Caco-2 (cell line): Measurements from ENCODE around the gene RAB11FIP4. TPM values are rescaled to one million over a fixed set of nuclear protein-coding genes. Genes with fewer than 3 reads are reported as not detected.

ENCODE experiments used
- BruUV-seq: library from RNA; stranded (reverse); fragments of 400-500 nt; replicated peaks from 2 replicates; lab custom pipeline; 2021; lab: Mats Ljungman, UMichigan
- CTCF ChIA-PET: fragments of 300-600 bp; sonication (Branson Sonifier 250); formaldehyde crosslinking; loops from one replicate; lab custom pipeline; 2022; ENCODE audit warnings: antibody characterized with exemption; lab: Charles Lee
- POLR2A ChIA-PET: fragments of 300-600 bp; sonication (Branson Sonifier 250); formaldehyde crosslinking; loops from one replicate; lab custom pipeline; 2022; ENCODE audit warnings: antibody characterized with exemption; lab: Charles Lee
- DNase-seq, 2 experiments: peaks; one replicate each; pipeline versions ENCODE4 v3.0.0 to v3.0.0-alpha.2; 2020 to 2022
- H3K27me3 ChIP-seq: replicated peaks from 2 replicates; pipeline ENCODE4 v1.6.0; 2011; ENCODE audit warnings: low read length; ENCODE audit not compliant: control insufficient read depth, insufficient read depth
- H3K36me3 ChIP-seq: 2 replicates; pipeline ENCODE4 v1.5.1; 2011; ENCODE audit warnings: low read length; ENCODE audit not compliant: control insufficient read depth, insufficient read depth
- H3K4me1 ChIP-seq: fragments of 250-450 bp; sonication (Bioruptor Pico); 2 replicates; pipeline ENCODE4 v1.5.1; 2020; ENCODE audit warnings: mild to moderate bottlenecking
- H3K4me3 ChIP-seq: 2 replicates; pipeline ENCODE4 v1.5.1; 2011; ENCODE audit warnings: low read depth, mild to moderate bottlenecking, control low read depth, low read length
- H3K9me3 ChIP-seq: fragments of 250-450 bp; sonication (Bioruptor Pico); 2 replicates; pipeline ENCODE4 v1.5.1; 2020; ENCODE audit warnings: mild to moderate bottlenecking, moderate library complexity
- H3K27ac Mint-ChIP-seq: one replicate; pipeline ENCODE4 v1.8.0; 2022; ENCODE audit warnings: mixed read lengths; ENCODE audit not compliant: unreplicated experiment
- H3K27me3 Mint-ChIP-seq: one replicate; pipeline ENCODE4 v1.8.0; 2022; ENCODE audit warnings: mixed read lengths; ENCODE audit not compliant: insufficient read depth, unreplicated experiment
- H3K36me3 Mint-ChIP-seq: one replicate; pipeline ENCODE4 v1.8.0; 2022; ENCODE audit warnings: mild to moderate bottlenecking, mixed read lengths; ENCODE audit not compliant: insufficient read depth, unreplicated experiment
- H3K4me1 Mint-ChIP-seq: one replicate; pipeline ENCODE4 v1.8.0; 2022; ENCODE audit warnings: low read depth, mixed read lengths; ENCODE audit not compliant: unreplicated experiment
- H3K4me3 Mint-ChIP-seq: one replicate; pipeline ENCODE4 v1.8.0; 2022; ENCODE audit warnings: mild to moderate bottlenecking, moderate library complexity, mixed read lengths; ENCODE audit not compliant: unreplicated experiment
- H3K9me3 Mint-ChIP-seq: one replicate; pipeline ENCODE4 v1.8.0; 2022; ENCODE audit warnings: mixed read lengths; ENCODE audit not compliant: unreplicated experiment
- intact Hi-C: fragments of 100-400 bp; cut with micrococcal nuclease; formaldehyde crosslinking; loops from one replicate; pipeline ENCODE4 v1.10.0; 2022; ENCODE audit not compliant: unreplicated experiment
- total RNA-seq: library from RNA; stranded (reverse); gene quantifications from 2 replicates; pipeline ENCODE4 v1.2.3, GENCODE V29; 2022
- TF ChIP-seq, protein P1 (sequence below), 2 experiments: fragments of 200-600 bp in 1 of 2; IDR thresholded peaks; 1 replicate in 1 of 2; 2 replicates in 1 of 2; pipeline versions ENCODE4 v1.5.1 to v1.8.0; 2011 to 2022; ENCODE audit warnings: antibody characterized with exemption in 1 of 2, control low read depth in 1 of 2, inconsistent platforms in 1 of 2, low read depth in 1 of 2, low read length in 1 of 2, mild to moderate bottlenecking in 1 of 2, moderate library complexity in 1 of 2; ENCODE audit not compliant: insufficient read depth in 1 of 2, severe bottlenecking in 1 of 2, unreplicated experiment in 1 of 2

Gene RAB11FIP4
- total RNA-seq, 1 experiment from 2014 or later: 90.3 TPM

GRCh38 chr17:31424944-31425281, 33.4 kb downstream of the RAB11FIP4 start:
- Histone ChIP-seq H3K4me3 (no peak overlapping the region), H3K36me3 (no peaks in the 10 kb centered on the region), H3K4me1 (peaks cover 13% of the 10 kb centered on the region), H3K9me3 (no peaks in the 10 kb centered on the region), H3K27me3 (no peaks in the 10 kb centered on the region)
- Mint-ChIP-seq H3K36me3 (peaks cover 5% of the 10 kb centered on the region), H3K27ac (peak overlapping the region; percentile 66), H3K4me3 (no peak overlapping the region), H3K4me1 (peaks cover 12% of the 10 kb centered on the region), H3K27me3 (no peaks in the 10 kb centered on the region), H3K9me3 (no peaks in the 10 kb centered on the region)
- CTCF ChIA-PET: interaction anchor here (1.1 kb wide), 1 partner anchor 93 kb away, joined by 5 read pairs; no protein-coding TSS in a partner anchor
- BruUV-seq: no TSS peak
- DNase-seq: no peak
- POLR2A ChIA-PET: interaction anchor here (0.6 kb wide), 1 partner anchor 65 kb away, joined by 3 read pairs; no protein-coding TSS in a partner anchor
- intact Hi-C loops: loop anchor here (5.0 kb wide), 1 partner anchor 33 kb away; the partner anchor contains the start of gene RAB11FIP4
- TF ChIP-seq, protein P1, sequence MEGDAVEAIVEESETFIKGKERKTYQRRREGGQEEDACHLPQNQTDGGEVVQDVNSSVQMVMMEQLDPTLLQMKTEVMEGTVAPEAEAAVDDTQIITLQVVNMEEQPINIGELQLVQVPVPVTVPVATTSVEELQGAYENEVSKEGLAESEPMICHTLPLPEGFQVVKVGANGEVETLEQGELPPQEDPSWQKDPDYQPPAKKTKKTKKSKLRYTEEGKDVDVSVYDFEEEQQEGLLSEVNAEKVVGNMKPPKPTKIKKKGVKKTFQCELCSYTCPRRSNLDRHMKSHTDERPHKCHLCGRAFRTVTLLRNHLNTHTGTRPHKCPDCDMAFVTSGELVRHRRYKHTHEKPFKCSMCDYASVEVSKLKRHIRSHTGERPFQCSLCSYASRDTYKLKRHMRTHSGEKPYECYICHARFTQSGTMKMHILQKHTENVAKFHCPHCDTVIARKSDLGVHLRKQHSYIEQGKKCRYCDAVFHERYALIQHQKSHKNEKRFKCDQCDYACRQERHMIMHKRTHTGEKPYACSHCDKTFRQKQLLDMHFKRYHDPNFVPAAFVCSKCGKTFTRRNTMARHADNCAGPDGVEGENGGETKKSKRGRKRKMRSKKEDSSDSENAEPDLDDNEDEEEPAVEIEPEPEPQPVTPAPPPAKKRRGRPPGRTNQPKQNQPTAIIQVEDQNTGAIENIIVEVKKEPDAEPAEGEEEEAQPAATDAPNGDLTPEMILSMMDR (IDR thresholded peaks at IDR 0.05; ENCODE audit: insufficient read depth in 1 of 2, low read depth in 1 of 2, low read length in 1 of 2, severe bottlenecking in 1 of 2, unreplicated experiment in 1 of 2): no peak

DNA sequence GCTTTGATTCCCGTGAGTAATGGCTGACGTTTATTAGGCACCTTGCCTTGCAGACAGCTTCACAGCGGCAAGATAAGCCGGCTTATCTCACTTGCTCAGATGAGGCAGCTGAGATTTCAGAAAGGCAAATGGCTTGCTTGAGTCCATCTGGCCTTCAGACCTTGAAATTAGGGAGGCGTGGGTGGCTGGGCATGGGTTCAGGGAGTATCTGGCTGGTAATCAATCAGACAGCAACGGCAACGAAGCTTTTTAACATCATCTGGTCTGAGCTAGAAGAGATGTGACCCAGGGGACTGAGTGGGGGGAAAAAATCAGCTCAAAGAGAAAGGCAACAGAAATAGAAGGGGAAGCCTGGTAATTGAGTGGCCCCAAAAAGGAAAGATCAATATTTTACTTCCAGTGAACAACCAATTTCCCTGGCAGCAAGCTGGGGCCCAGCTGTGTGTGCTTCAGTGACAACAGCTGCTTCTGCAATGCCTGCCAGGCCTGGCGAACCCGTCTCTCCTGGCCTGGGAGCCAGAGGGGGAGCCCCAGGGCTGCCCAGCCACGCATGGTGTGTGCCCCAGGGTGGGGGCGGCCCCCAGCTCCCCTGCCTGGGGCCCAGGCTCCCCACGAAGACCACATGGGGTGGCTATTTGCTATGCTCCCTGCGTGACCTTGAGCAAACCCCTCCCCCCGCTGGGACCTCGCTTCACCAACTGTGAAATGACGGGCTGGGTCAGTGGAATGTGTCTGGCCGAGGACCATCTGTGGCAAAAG, 34.0 kb downstream of the RAB11FIP4 start:
- Mint-ChIP-seq H3K36me3 (peaks cover 5% of the 10 kb centered on the region), H3K4me3 (peak overlapping the region; percentile 9), H3K9me3 (no peaks in the 10 kb centered on the region), H3K27ac (peak overlapping the region; percentile 66), H3K27me3 (no peaks in the 10 kb centered on the region), H3K4me1 (peaks cover 12% of the 10 kb centered on the region)
- peak; percentile 52 to 72 for DNase-seq
- H3K9me3 ChIP-seq: no peaks in the 10 kb centered on the region
- no peaks in the 10 kb centered on the region for H3K36me3 ChIP-seq
- no peaks in the 10 kb centered on the region for H3K27me3 ChIP-seq
- BruUV-seq: no TSS peak
- no peak overlapping the region for H3K4me3 ChIP-seq
- TF ChIP-seq, protein P1 (IDR thresholded peaks at IDR 0.05; ENCODE audit: insufficient read depth in 1 of 2, low read depth in 1 of 2, low read length in 1 of 2, severe bottlenecking in 1 of 2, unreplicated experiment in 1 of 2): no peak
- peaks cover 13% of the 10 kb centered on the region for H3K4me1 ChIP-seq
- ChIA-PET CTCF (interaction anchor here (1.1 kb wide), 1 partner anchor 92 kb away, joined by 5 read pairs; no protein-coding TSS in a partner anchor), POLR2A (interaction anchor here (0.6 kb wide), 1 partner anchor 64 kb away, joined by 3 read pairs; no protein-coding TSS in a partner anchor)
- intact Hi-C loops: loop anchor here (5.0 kb wide), 1 partner anchor 33 kb away; the partner anchor contains the start of gene RAB11FIP4

- H3K27me3 Mint-ChIP-seq: no peaks in the 10 kb centered on the region
- Histone ChIP-seq H3K4me3 (no peak overlapping the region), H3K9me3 (no peaks in the 10 kb centered on the region), H3K4me1 (peaks cover 16% of the 10 kb centered on the region), H3K27me3 (no peaks in the 10 kb centered on the region), H3K36me3 (no peaks in the 10 kb centered on the region)
- ChIA-PET CTCF (no interaction called here), POLR2A (no interaction called here)
- no peaks in the 10 kb centered on the region for H3K9me3 Mint-ChIP-seq
- H3K4me3 Mint-ChIP-seq: no peak overlapping the region
- H3K27ac Mint-ChIP-seq: no peak overlapping the region
- TF ChIP-seq, protein P1 (IDR thresholded peaks at IDR 0.05; ENCODE audit: insufficient read depth in 1 of 2, low read depth in 1 of 2, low read length in 1 of 2, severe bottlenecking in 1 of 2, unreplicated experiment in 1 of 2): no peak
- intact Hi-C loops: loop anchor here (5.0 kb wide), 1 partner anchor 35 kb away; the partner anchor contains the start of gene RAB11FIP4
- H3K36me3 Mint-ChIP-seq: peaks cover 5% of the 10 kb centered on the region
- DNase-seq: no peak
- BruUV-seq: no TSS peak
- H3K4me1 Mint-ChIP-seq: peaks cover 18% of the 10 kb centered on the region
These were observed 36.2 kb downstream of the RAB11FIP4 start for GRCh38 chr17:31427684-31428083.
